OCI-M1 (cell line): ENCODE results near the gene PAAF1.
A peak's percentile ranks its signal among the peaks of the same experiment; 100 is the strongest.
"Not testable (repeated sequence)": the region's sequence is repeated elsewhere in the genome, so short reads cannot be mapped to it uniquely, and the experiment has no call there.

ENCODE experiments used
- DNase-seq: peaks from one replicate; lab custom pipeline; 2025; lab: John Stamatoyannopoulos, UW

The PAAF1 gene

GRCh38 chr11:73876424-73877310 lies at the start of gene PAAF1, which contains the start of gene COA4:
Gene PAAF1, plus strand, starts transcription at chr11:73876999. Its CDS starts 23 bp downstream, at chr11:73877022.
Gene COA4, minus strand, starts transcription at chr11:73876846. Its CDS starts 3,468 bp downstream, at chr11:73873378.
- DNase-seq = peak; percentile 100

- no peak for DNase-seq
These were observed 46.5 kb upstream of the PAAF1 start for GRCh38 chr11:73830261-73830660.

GRCh38 chr11:73833067-73833466 lies 43.7 kb upstream of the PAAF1 start:
- no peak for DNase-seq

GRCh38 chr11:73838443-73839122 lies 38.2 kb upstream of the PAAF1 start:
- DNase-seq = no peak

GRCh38 chr11:73839123-73839457 lies 37.7 kb upstream of the PAAF1 start:
- DNase-seq = no peak

- DNase-seq = peak; percentile 96
These were observed 25.6 kb upstream of the PAAF1 start for GRCh38 chr11:73851046-73851764.

- DNase-seq = no peak
These were observed 24.8 kb upstream of the PAAF1 start for GRCh38 chr11:73852049-73852448.

- no peak for DNase-seq
These were observed 22.1 kb upstream of the PAAF1 start for GRCh38 chr11:73854680-73855079.

GRCh38 chr11:73856031-73856567 lies 20.7 kb upstream of the PAAF1 start:
- no peak for DNase-seq

GRCh38 chr11:73859671-73860070 lies 17.1 kb upstream of the PAAF1 start:
- DNase-seq = no peak

- DNase-seq = peak; percentile 52
These were observed 16.6 kb upstream of the PAAF1 start for GRCh38 chr11:73860202-73860601.

- no peak for DNase-seq
These were observed 13.8 kb upstream of the PAAF1 start for GRCh38 chr11:73862986-73863385.

- DNase-seq = no peak
These were observed 10.7 kb upstream of the PAAF1 start for GRCh38 chr11:73866095-73866579.

- DNase-seq = no peak
These were observed 10.2 kb upstream of the PAAF1 start for GRCh38 chr11:73866586-73866996.

- peak; percentile 59 for DNase-seq
These were observed 7.4 kb upstream of the PAAF1 start for GRCh38 chr11:73869332-73869949.

- no peak for DNase-seq
These were observed 6.5 kb upstream of the PAAF1 start for GRCh38 chr11:73870261-73870660.

GRCh38 chr11:73872749-73873357 lies 3.9 kb upstream of the PAAF1 start:
- DNase-seq = no peak

- DNase-seq = no peak
These were observed 1.4 kb upstream of the PAAF1 start for GRCh38 chr11:73875380-73875779.

- DNase-seq = peak; percentile 73
These were observed 959 bp upstream of the PAAF1 start for GRCh38 chr11:73875840-73876239.

GRCh38 chr11:73878771-73879170 lies 2.0 kb downstream of the PAAF1 start:
- no peak for DNase-seq

GRCh38 chr11:73880449-73880848 lies 3.6 kb downstream of the PAAF1 start:
- not testable (repeated sequence) for DNase-seq
